Measurements from ENCODE around the gene NIPSNAP3A. TPM values are rescaled to one million over a fixed set of nuclear protein-coding genes. Genes with fewer than 3 reads are reported as not detected.
A peak's percentile ranks its signal among the peaks of the same experiment; 100 is the strongest.
"Not testable (repeated sequence)": the region's sequence is repeated elsewhere in the genome, so short reads cannot be mapped to it uniquely, and the experiment has no call there.

NIPSNAP3A gene
- 54.8 TPM for polyA plus RNA-seq (ENCODE audit: insufficient read length)

DNA sequence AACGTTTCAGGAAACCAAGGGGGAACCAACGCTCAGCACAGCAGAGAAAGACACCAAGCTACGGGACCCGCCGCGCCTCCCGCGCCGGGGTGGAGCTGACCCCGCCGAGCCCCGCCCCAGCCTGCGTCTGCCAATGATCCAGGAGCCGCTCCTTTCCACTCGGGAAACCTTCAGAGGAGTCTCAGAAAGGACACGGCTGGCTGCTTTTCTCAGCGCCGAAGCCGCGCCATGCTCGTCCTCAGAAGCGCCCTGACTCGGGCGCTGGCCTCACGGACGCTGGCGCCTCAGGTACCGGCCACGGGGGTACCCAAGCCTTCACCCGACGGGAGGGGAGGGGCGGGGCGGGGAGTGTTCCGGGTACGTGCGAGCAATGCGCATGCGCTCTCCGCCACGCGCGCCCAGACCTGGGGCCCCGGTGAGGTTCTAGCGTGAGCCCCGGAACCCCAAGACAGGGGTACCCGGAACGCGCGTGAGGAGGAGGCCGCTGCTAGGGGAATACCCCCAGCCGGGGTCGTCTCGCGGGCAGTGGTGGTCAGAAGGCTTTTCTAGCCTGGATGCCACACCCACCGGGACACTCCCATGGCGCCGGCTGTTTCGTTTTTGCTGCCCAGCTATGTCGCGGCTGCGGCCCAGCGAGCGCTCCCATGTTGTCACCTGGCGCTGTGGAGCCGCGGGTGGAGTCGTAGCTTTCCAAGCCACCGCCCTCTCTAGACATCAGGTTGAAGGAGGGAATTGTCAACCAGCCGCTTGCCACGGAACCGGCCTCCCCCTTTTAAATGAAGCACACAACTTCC, at the start of gene NIPSNAP3A:
Gene NIPSNAP3A (plus strand): TSS at position 119 of the 794 bp plus-strand sequence. CDS start 110 bp downstream, at position 229.
- peak; percentile 38 for DNase-seq (ENCODE audit: low read depth)

DNA sequence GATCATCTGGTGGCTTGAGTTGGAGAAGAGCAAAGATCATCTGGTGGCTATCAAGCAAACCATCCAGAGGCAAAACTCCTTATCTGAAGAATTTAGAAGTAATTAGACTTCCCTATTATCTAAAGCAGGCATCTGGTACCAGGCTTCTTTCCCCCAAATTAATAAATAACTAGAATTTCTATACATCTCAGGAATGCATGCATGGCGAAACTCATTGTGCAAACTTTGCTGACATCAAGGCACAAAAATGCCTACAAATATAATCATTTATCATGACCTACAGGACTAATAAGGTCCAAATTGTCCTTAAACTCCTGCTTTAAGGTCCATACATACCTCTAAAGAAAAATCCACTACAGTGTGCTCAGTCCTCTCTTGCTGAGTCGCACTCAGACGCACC, 47.2 kb upstream of the NIPSNAP3A start:
- no peak for DNase-seq (ENCODE audit: low read depth)

DNA sequence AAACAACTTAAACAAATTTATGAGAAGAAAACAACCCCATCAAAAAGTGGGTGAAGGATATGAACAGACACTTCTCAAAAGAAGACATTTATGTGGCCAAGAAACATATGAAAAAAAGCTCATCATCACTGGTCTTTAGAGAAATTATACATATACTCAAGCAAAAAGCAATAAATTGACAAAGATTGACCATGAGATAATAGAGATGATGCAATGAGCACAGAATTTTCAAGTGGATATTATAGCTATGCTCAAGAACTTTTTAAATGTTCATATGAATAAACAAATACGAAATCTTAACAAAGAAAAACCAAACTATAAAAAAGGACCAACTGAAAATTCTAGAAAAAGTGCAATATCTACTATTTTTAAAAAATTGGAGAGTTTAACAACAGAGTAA, 38.7 kb upstream of the NIPSNAP3A start:
- not testable (repeated sequence) for DNase-seq (ENCODE audit: low read depth)

DNA sequence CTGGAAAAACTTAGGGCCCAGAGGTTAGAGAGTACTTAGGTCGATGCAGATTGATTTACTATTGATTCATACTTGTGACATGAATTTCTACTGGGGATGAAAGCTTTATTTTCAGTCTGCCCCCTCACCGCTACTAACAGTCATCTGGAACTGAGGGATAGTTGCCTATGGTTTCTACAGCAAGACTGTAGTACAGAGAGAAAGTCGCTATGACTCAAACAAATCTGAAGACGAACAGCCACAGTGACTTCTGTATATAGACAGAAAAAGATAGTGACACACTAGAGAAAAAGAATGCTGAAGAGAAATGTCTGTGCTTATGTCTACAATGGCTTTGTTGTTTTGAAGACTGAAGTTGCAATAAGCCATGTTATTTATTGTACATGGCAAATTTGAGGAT, 35.9 kb upstream of the NIPSNAP3A start:
- DNase-seq (ENCODE audit: low read depth) = no peak

DNA sequence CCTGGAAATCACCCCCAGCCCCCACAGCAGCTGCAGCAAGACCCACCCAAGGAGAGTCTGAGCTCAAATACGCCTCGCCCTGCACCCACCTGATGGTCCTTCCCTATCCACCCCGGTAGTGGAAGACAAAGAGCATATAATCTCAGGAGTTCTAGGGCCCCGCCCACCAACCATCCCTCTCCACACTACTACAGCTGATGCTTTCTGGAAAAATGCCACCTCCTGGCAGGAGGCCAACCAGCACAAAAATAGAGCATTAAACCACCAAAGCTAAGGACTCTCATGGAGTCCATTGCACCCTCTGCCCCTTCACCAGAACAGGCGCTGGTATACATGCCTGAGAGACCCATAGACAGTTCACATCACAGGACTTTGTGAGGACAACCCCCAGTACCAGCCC, 22.5 kb upstream of the NIPSNAP3A start:
- no peak for DNase-seq (ENCODE audit: low read depth)

DNA sequence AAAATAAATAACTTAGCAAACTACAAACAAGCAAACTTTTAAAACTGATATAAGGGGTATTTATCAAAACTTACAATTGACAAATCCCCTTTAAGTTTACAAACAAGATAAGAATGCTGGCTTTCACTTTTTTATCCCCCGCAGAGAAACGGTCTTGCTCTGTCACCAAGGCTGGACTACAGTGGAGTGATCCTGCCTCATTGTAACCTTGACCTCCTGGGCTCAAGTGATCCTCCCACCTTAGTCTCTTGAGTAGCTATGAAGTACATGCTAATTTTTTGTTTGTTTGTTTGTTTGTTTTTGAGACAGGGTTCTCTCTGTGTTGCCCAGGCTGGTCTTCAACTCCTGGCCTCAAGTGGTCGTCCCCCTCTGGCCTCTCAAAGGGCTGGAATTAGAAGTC, 9.0 kb upstream of the NIPSNAP3A start:
- no peak for DNase-seq (ENCODE audit: low read depth)

DNA sequence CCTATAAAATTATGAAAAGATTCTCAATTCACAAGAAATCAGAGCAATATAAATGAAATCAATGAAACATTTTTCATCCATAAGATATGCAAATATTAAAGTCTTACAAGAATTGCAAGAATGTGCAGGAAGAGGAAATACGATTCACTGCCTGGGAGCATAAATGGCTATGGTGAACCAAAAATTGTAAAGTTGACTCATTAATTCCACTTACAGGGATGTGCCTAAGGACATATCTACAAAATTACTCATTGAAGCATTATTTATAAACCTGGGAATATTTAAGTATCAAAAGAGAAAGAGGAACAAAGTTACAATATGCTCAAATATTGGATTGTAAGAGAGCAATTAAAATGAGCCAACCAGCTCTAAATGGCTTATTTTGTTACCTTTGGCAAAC, 6.9 kb upstream of the NIPSNAP3A start:
- no peak for DNase-seq (ENCODE audit: low read depth)

DNA sequence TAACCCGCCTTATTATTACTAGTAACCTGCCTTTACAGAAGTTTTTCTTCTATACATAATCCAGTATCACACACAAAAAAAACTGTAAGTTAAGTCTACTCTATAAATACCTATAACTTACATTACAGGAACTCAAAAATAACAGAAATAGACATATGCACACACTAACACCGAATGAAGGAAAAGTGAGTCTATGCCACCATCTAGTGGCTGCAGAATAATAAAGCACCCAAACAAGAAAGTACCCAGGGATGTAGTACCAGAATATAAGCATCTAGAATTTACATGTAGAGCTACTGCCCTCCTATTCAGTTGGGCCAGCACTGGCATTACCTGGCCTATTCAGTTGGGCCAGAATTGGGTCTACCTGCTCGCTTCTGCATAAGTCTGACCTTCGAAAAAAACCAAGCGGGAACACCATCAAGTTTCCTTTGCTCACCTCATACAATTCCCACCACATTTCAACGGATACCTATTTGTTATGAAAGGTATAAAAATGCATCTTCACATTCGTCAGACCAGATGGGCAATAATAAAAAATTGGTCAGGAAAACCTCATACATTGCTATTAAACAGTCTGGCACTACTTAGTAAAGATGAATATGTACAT, 4.0 kb upstream of the NIPSNAP3A start:
- peak; percentile 50 for DNase-seq (ENCODE audit: low read depth)

DNA sequence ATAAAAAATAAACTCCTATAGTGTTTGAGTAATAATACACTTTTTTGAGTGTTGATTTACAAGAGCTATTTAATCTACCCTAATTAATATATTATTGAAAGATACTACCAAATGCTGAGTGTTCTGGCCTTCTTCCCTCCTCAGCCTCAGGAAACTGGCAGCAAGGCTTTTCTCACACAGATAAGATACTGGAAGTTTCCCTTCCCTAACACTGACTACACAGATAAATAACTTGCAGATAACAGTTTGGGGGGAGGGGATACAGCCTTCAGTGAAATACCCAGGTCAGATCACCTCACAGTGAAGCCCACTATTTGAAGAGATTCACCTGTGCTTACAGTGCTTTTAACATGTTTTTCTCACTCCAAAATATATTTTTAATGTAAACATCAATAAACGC, 1.6 kb upstream of the NIPSNAP3A start:
- DNase-seq (ENCODE audit: low read depth) = no peak

DNA sequence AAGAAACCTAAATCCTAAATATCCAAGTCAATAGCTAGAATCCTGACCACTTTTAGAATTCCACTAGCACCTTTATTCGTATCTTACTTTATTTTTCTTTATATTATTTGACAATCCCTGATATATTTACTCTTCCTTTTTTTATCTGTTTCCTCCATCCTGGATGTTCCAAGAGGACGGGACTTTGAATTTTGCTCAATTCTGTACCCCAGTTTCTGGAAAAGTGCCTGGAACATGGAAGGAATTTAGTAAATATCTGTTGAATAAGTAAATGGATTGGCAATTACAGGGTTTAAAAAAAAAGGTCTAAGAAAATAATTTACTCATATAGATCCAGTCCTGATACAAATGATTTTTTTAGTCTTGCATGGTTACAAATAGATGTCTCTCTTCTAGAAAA, 1.2 kb upstream of the NIPSNAP3A start:
- DNase-seq (ENCODE audit: low read depth) = no peak

DNA sequence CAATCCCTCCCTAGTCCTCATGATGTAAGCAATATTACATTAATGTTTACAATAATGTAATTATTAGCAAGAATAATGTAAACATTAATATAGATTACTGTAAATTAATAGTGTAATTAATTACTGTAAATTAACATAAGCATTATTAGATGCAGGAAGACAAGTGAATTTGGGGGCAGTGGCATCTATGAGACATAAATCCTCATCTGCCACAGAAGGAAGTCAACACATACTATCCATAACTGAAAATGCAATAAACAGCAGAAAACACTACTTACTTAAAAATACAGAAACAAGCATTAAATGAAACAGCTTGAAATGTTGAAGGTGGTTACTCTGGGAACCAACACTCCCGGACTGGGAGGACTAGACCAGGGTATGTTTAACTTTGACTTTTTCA, 685 bp upstream of the NIPSNAP3A start:
- DNase-seq (ENCODE audit: low read depth) = no peak

DNA sequence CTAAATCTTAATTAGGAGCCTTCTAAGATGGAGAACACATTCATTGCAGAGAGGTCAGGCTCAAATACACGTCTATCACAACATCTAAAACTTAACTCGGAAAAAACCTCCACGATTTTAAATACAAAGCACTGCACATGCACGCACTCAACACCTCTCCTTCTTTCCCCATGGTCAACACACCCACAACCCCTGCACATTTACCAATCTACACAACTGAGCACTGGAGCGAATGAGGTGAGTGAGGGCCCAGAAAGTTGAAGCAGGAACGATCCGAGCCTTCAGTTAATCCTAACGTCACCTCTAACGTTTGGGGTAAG, 278 bp upstream of the NIPSNAP3A start:
- DNase-seq (ENCODE audit: low read depth) = no peak

DNA sequence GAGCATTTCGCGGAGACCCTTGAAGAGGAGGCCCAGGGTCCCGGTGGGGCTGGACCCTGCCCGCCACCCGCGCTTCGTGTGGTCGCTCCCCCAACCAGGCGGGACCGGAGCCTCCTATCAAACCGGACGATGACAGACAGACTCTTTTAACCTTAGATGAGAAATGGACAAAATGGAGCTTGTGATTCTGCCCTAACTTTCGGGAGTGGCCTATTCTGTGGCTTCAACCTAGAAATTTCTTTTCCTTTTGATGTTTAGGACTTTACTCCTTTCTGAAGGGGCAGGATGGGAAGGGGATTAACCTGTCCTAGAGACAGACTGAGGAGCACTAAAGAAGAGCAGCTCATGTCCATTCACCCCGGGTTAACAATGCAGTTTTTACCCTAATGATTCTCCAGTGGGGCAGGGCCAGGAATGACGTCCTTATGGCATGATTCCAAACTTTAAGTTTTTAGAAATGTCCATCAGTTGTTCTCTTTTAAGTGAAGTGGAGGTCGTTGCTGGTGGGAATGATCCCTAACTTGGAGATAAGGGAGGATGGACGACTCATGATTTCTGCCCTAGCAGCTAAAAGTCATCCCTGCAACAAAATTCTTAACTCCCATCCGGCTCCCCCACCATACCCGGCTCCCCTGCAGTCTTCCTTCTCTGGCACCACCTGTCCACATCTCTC, 1.0 kb downstream of the NIPSNAP3A start:
- DNase-seq (ENCODE audit: low read depth) = peak; percentile 31

DNA sequence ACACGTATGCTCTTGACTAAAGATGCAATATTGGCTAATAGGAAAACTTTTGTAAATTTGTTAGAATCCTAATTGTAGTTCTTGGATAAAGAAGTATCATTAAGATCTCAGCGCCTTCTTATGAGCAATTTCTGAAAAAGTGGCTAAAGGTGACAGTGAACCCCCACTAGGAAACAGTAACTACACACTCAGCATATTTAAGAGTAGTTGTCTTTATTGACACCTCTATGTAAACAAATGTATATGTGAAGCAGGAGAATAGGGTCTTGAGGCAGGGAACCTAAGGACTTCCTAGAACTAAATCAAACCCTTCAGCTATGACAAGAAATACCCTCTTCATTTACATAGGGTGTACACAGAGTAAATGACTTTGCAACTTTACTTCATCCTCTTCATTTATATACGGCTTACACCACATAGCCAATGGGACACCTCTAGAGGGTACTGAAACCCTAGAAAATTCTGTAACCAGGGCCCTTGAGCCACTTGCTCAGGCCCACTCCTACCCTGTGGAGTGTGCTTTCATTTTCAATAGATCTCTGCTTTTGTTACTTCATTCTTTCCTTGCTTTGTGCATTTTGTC, 2.8 kb downstream of the NIPSNAP3A start:
- no peak for DNase-seq (ENCODE audit: low read depth)

DNA sequence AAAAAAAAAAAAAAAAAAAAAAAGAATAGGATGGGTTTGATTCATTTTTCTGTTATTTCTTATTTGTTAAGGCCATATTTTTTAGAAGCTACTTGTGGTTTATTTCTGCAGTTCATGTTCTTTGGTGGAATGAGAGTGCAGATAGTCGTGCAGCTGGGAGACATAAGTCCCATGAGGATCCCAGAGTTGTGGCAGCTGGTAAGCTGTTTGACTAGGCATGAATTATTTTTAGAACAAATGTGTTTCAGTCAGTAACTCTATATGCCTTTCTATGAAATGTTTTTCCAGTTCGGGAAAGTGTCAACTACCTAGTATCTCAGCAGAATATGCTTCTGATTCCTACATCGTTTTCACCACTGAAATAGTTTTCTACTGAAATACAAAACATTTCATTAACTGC, 11.5 kb downstream of the NIPSNAP3A start:
- no peak for DNase-seq (ENCODE audit: low read depth)

DNA sequence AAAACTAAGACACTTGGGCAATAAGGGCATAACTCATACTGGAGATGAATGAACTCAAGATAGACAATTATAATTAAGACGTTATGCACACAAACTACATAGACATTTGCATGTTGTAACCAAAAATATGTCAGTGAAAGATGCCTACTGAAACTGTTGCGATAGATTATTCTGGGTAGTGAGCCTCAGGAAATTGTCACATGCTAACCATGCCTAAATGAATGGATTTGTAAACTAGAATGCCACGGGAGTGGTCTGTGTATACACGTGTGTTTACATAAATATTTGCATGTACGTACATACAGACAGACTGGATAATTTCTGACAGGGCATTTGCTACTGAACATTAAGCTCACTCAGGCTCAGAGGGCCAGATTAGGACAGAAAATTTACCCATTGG, 17.7 kb downstream of the NIPSNAP3A start:
- no peak for DNase-seq (ENCODE audit: low read depth)

DNA sequence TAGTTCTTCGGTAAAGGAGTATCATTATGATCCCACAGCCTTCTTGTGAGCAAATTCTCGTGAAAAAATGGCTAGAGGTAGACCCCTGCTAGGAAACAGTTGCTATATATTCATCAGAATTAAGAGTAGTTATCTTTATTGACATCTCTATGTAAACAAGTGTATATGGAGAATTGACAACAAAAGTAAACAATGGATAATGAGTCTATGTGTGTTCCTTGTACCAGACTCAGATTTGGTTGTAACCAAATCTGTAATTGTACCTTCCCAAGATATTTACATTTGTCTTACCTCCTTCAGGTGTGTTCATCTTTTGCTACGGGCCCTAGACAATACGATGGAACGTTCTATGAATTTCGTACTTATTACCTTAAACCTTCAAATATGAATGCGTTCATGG, 18.5 kb downstream of the NIPSNAP3A start:
- no peak for DNase-seq (ENCODE audit: low read depth)

DNA sequence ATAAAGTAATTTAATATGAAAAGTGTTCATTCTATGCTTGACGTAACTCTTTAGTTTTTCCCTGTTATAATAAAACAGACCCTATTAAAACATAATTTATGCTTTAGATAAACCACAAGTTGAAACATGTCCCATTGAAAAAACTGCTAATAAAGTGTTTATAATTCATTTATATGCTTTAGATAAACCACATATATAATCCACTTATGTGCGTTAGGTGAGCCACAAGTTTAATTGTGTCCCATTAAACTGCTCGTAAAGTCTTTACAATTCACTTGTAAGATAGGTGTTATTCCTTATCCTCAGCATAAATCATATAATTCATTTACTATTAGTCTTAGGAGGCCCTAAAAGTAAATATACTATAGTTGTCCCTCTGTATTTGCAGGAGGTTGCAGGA, 20.0 kb downstream of the NIPSNAP3A start:
- no peak for DNase-seq (ENCODE audit: low read depth)

DNA sequence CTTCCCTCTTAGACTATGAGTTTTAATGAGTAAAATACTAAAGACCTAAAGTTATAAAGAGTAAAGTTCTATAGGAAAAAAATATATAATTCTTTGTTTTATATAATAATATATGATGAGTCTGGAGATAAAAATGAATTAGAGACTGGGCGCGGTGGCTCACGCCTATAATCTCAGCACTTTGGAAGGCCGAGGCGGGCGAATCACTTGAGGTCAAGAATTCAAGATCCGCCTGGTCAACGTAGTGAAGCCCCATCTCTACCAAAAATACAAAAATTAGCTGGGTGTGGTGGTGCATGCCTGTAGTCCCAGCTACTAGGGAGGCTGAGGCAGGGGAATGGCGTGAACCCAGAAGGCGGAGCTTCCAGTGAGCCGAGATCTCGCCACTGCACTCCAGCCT, 21.5 kb downstream of the NIPSNAP3A start:
- not testable (repeated sequence) for DNase-seq (ENCODE audit: low read depth)

DNA sequence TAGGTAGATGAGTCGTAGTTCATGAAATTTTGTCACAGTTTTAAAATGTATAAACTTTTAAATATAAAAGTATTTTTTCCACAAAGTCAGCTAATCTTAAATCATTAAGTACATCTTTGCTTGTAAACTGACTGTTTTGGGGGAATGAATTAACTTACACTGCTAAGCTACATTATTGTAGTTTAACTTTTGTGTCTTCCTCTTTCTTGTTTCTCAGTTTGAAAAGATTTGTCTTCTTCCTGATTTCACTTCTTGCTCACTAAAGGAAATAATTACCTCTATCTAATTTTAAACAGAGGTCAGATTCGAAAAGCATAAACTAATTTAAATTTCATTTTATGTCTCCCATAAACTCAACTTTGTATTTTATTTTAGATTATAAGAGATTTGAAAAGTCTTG, 22.2 kb downstream of the NIPSNAP3A start:
- no peak for DNase-seq (ENCODE audit: low read depth)

DNA sequence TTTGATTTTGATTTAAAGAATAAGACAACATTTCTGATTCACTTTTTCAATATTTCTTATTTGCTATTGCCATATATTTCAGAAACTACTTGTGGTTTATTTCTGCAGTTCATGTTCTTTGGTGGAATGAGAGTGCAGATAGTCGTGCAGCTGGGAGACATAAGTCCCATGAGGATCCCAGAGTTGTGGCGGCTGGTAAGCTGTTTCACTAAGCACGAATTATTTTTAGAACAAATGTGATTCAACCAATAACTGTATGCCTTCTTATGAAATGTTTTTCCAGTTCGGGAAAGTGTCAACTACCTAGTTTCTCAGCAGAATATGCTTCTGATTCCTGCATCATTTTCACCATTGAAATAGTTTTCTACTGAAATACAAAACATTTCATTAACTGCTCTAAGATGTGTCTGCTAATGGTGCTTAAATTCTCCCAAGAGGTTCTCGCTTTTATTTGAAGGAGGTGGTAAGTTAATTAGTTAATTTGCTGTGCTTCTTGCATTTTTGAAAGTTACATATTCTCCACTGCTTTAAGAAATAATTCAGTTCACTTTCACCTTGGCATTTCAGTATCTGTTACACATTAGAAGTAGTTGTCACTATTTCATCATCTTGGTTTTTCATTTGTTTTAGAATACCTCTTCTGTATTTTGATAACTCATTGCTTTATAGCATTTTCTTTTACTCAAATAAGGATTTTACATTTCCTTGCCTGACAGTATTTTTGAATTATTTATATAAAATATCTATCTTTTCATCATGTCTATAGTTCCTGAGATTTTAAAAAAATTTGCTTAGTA, 25.4 kb downstream of the NIPSNAP3A start:
- no peak for DNase-seq (ENCODE audit: low read depth)

DNA sequence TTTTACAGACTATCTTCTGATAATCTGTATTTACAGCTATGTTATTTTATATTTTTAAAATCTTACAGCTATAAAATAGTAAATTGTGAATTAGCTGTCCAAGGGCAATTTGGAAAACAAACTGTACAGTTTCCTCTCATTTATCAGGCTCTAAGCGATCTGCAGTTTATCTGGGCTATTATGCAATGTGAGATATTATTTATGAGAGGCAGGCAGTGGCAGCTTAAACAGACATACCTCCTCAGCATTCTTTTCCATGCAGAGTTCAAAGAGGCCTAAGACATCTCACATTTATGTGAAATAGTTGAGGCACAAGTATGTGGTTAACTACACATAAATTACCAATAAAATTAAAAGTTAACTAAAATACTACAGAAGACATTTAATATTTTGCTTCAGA, 26.6 kb downstream of the NIPSNAP3A start:
- no peak for DNase-seq (ENCODE audit: low read depth)
